Subcutaneous abdominal adipose tissue (tissue), 5 donors: Measurements from ENCODE around the gene RELN.

Experiments
- H3K27ac ChIP-seq: one replicate; pipeline ENCODE4 v1.7.0; 2013; ENCODE audit warnings: low read depth, mild to moderate bottlenecking, inconsistent platforms, low read length, moderate library complexity
- H3K27me3 ChIP-seq, 5 donors: one replicate each; pipeline ENCODE4 v1.7.0; 2013; ENCODE audit warnings: low read length in 5 of 5, inconsistent platforms in 1 of 5; ENCODE audit not compliant: control insufficient read depth in 5 of 5, insufficient read depth in 4 of 5
- H3K36me3 ChIP-seq, 5 donors: one replicate each; pipeline ENCODE4 v1.7.0; 2013; ENCODE audit warnings: low read length in 5 of 5; ENCODE audit not compliant: control insufficient read depth in 5 of 5, insufficient read depth in 5 of 5
- H3K4me1 ChIP-seq, 5 donors: one replicate each; pipeline ENCODE4 v1.7.0; 2013; ENCODE audit warnings: low read length in 5 of 5, mild to moderate bottlenecking in 3 of 5, moderate library complexity in 1 of 5; ENCODE audit not compliant: control insufficient read depth in 5 of 5, insufficient read depth in 5 of 5
- H3K4me3 ChIP-seq, 5 donors: one replicate each; pipeline ENCODE4 v1.7.0; 2013; ENCODE audit warnings: low read length in 5 of 5, low read depth in 1 of 5
- H3K9ac ChIP-seq, 5 donors: one replicate each; pipeline ENCODE4 v1.7.0; 2013; ENCODE audit warnings: low read length in 5 of 5, mild to moderate bottlenecking in 4 of 5, moderate library complexity in 3 of 5
- H3K9me3 ChIP-seq, 5 donors: one replicate each; pipeline ENCODE4 v1.7.0; 2013; ENCODE audit warnings: low read length in 5 of 5; ENCODE audit not compliant: control insufficient read depth in 5 of 5
- donor health status: healthy.
- donor health status: healthy.
- donor health status: healthy.
- donor health status: healthy.
- donor health status: healthy.

RELN gene

DNA sequence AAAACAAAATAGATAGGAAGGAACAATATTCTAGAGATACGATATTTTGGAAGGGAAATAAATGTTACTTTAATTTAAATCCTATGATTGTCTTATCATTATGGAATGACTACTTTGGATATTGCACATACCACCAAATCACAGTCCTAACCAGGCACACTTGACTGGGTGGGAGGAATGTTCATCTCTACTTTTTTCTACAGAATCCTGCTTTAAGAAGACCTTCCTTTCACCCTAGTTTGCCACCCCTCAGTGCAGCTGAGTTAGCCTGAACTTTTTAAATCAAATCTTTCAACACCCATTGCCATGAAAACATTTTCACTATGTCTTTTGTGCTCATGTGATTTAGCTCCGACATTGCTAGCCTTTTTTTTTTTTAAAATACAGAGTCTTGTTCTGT lies 38.1 kb downstream of the RELN start:
- H3K4me3 ChIP-seq, result no peak overlapping the region
- no peaks in the 10 kb centered on the region for H3K4me1 ChIP-seq
- no peaks in the 10 kb centered on the region for H3K36me3 ChIP-seq
- no peaks in the 10 kb centered on the region for H3K9me3 ChIP-seq
- no peak overlapping the region for H3K9ac ChIP-seq
- H3K27me3 ChIP-seq, result peaks cover 0 to 2% (median 0%) of the 10 kb centered on the region in 5 donors
- no peak overlapping the region for H3K27ac ChIP-seq

GRCh38 chr7:103949374-103949773 lies 40.1 kb downstream of the RELN start:
- peaks cover 0 to 2% (median 0%) of the 10 kb centered on the region in 5 donors for H3K27me3 ChIP-seq
- H3K36me3 ChIP-seq, result no peaks in the 10 kb centered on the region
- no peak overlapping the region for H3K9ac ChIP-seq
- H3K4me3 ChIP-seq, result no peak overlapping the region
- H3K27ac ChIP-seq, result no peak overlapping the region
- H3K9me3 ChIP-seq, result no peaks in the 10 kb centered on the region
- no peaks in the 10 kb centered on the region for H3K4me1 ChIP-seq

GRCh38 chr7:103947026-103947655 lies 42.3 kb downstream of the RELN start:
- no peak overlapping the region for H3K9ac ChIP-seq
- no peaks in the 10 kb centered on the region for H3K9me3 ChIP-seq
- no peak overlapping the region for H3K27ac ChIP-seq
- no peaks in the 10 kb centered on the region for H3K36me3 ChIP-seq
- H3K4me1 ChIP-seq, result no peaks in the 10 kb centered on the region
- no peak overlapping the region for H3K4me3 ChIP-seq
- no peaks in the 10 kb centered on the region for H3K27me3 ChIP-seq

DNA sequence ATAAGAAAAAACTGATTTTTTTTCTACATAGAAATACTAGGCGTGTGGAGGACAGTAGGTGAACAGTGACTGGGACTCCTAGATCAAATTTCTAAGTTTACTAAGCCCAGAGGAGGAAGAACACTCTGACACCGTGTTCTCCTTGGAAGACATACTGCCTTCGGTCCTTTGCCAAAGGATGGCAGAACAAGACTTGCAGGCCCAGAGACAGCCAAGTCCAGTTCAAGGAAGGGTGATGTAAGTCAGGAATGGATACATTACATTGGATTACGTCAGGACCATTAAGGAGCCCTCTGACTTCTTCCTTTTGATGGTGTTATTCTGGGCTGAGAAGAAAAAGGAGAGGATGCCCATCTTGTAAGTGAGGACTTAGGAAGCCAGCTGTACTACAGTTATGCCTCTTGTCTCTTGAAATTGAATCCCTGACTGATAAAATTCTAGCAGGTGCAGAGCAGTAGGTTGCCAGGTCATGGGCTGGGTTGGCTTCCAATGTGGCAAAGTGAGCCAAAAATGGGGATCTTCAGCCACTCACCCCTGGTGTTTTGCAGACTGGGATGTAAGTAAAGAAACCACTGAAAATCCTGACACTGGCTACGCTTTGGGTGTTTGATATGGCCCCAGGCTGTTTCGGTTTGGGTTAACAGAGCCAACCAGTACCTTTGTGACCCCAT lies 45.1 kb downstream of the RELN start:
- no peaks in the 10 kb centered on the region for H3K36me3 ChIP-seq
- H3K4me1 ChIP-seq, result no peaks in the 10 kb centered on the region
- H3K9ac ChIP-seq, result no peak overlapping the region
- no peak overlapping the region for H3K4me3 ChIP-seq
- no peaks in the 10 kb centered on the region for H3K27me3 ChIP-seq
- H3K9me3 ChIP-seq, result no peaks in the 10 kb centered on the region
- no peak overlapping the region for H3K27ac ChIP-seq

GRCh38 chr7:103941976-103942375 lies 47.5 kb downstream of the RELN start:
- H3K36me3 ChIP-seq, result no peaks in the 10 kb centered on the region
- no peaks in the 10 kb centered on the region for H3K4me1 ChIP-seq
- no peak overlapping the region for H3K9ac ChIP-seq
- H3K27me3 ChIP-seq, result no peaks in the 10 kb centered on the region
- no peaks in the 10 kb centered on the region for H3K9me3 ChIP-seq
- H3K27ac ChIP-seq, result no peak overlapping the region
- no peak overlapping the region for H3K4me3 ChIP-seq

GRCh38 chr7:103940382-103941268 lies 48.8 kb downstream of the RELN start:
- H3K4me1 ChIP-seq, result no peaks in the 10 kb centered on the region
- no peaks in the 10 kb centered on the region for H3K27me3 ChIP-seq
- H3K27ac ChIP-seq, result no peak overlapping the region
- no peaks in the 10 kb centered on the region for H3K36me3 ChIP-seq
- no peaks in the 10 kb centered on the region for H3K9me3 ChIP-seq
- no peak overlapping the region for H3K9ac ChIP-seq
- H3K4me3 ChIP-seq, result no peak overlapping the region

GRCh38 chr7:103937680-103938079 lies 51.8 kb downstream of the RELN start:
- Histone ChIP-seq H3K4me1 (no peaks in the 10 kb centered on the region), H3K9me3 (no peaks in the 10 kb centered on the region), H3K27ac (no peak overlapping the region), H3K27me3 (peaks cover 0 to 3% (median 0%) of the 10 kb centered on the region in 5 donors), H3K9ac (no peak overlapping the region), H3K4me3 (no peak overlapping the region), H3K36me3 (no peaks in the 10 kb centered on the region)

GRCh38 chr7:103936558-103936957 lies 52.9 kb downstream of the RELN start:
- H3K4me3 ChIP-seq, result no peak overlapping the region
- H3K9ac ChIP-seq, result no peak overlapping the region
- no peaks in the 10 kb centered on the region for H3K9me3 ChIP-seq
- no peaks in the 10 kb centered on the region for H3K4me1 ChIP-seq
- no peak overlapping the region for H3K27ac ChIP-seq
- peaks cover 0 to 3% (median 0%) of the 10 kb centered on the region in 5 donors for H3K27me3 ChIP-seq
- no peaks in the 10 kb centered on the region for H3K36me3 ChIP-seq

DNA sequence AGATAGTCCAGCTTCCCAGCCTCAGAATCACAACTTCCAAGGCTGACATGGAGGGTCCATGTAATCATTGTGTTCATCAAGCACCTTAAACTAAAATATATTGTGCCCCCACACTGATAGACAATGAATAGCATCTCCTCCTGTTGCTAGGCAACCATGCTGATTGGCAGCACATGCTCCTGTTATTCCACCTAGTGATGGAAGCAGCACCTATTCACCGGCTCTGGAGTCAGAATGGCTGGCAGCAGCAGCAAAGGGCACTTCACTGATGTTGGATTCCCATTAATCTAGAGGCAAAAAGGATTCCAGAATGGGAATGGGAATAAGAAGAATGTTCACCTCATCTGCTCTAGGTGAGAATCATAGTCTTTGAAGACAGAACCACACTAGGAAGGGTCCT lies 55.0 kb downstream of the RELN start:
- Histone ChIP-seq H3K9me3 (no peaks in the 10 kb centered on the region), H3K36me3 (no peaks in the 10 kb centered on the region)

GRCh38 chr7:103932389-103932788 lies 57.1 kb downstream of the RELN start:
- H3K9ac ChIP-seq, result no peak overlapping the region
- no peaks in the 10 kb centered on the region for H3K9me3 ChIP-seq
- H3K36me3 ChIP-seq, result no peaks in the 10 kb centered on the region
- H3K4me3 ChIP-seq, result no peak overlapping the region
- H3K27ac ChIP-seq, result no peak overlapping the region
- H3K4me1 ChIP-seq, result no peaks in the 10 kb centered on the region
- H3K27me3 ChIP-seq, result peaks cover 0 to 3% (median 0%) of the 10 kb centered on the region in 5 donors

More for the DNA sequence above, 55.0 kb downstream of the RELN start:
- Histone ChIP-seq H3K27me3 (peaks cover 0 to 3% (median 0%) of the 10 kb centered on the region in 5 donors), H3K9ac (no peak overlapping the region), H3K4me3 (no peak overlapping the region), H3K4me1 (no peaks in the 10 kb centered on the region), H3K27ac (no peak overlapping the region)
